DOHH2 (cell line): ENCODE measurements around the gene TGM1.
"Not testable (repeated sequence)": the region's sequence is repeated elsewhere in the genome, so short reads cannot be mapped to it uniquely, and the experiment has no call there.

ENCODE experiments used
- H3F3A ChIP-seq: fragments of 200-600 bp; sonication (generic), shearing (Covaris generic); 2 replicates; pipeline ENCODE4 v1.6.0; 2016; ENCODE audit warnings: antibody characterized with exemption, mild to moderate bottlenecking; ENCODE audit not compliant: control insufficient read depth, insufficient read depth
- H3K27ac ChIP-seq: fragments of 200-600 bp; sonication (generic); 2 replicates; pipeline ENCODE4 v1.5.1; 2014; ENCODE audit warnings: low read depth, mild to moderate bottlenecking, low read length, moderate library complexity
- H3K27me3 ChIP-seq: fragments of 200-600 bp; sonication (generic); 2 replicates; pipeline ENCODE4 v1.6.1; 2014; ENCODE audit warnings: mild to moderate bottlenecking, low read length, mixed read lengths; ENCODE audit not compliant: control insufficient read depth
- H3K36me3 ChIP-seq: fragments of 200-600 bp; sonication (generic); 2 replicates; pipeline ENCODE4 v1.6.1; 2014; ENCODE audit warnings: mild to moderate bottlenecking, low read length, moderate library complexity, mixed read lengths; ENCODE audit not compliant: control insufficient read depth
- H3K4me1 ChIP-seq: fragments of 200-600 bp; sonication (generic); 2 replicates; pipeline ENCODE4 v1.6.1; 2014; ENCODE audit warnings: mild to moderate bottlenecking, low read length, mixed read lengths; ENCODE audit not compliant: control insufficient read depth
- H3K4me2 ChIP-seq: fragments of 200-600 bp; sonication (generic); 2 replicates; pipeline ENCODE4 v1.6.0; 2014; ENCODE audit warnings: mild to moderate bottlenecking, low read length, moderate library complexity
- H3K4me3 ChIP-seq: fragments of 200-600 bp; sonication (generic); 2 replicates; pipeline ENCODE4 v1.5.1; 2014; ENCODE audit warnings: mild to moderate bottlenecking, low read length, mixed read lengths
- H3K79me2 ChIP-seq: fragments of 200-600 bp; sonication (generic); 2 replicates; pipeline ENCODE4 v1.6.1; 2014; ENCODE audit warnings: mild to moderate bottlenecking, low read length, mixed read lengths; ENCODE audit not compliant: control insufficient read depth
- H3K9me2 ChIP-seq: fragments of 200-600 bp; sonication (generic); replicated peaks from 2 replicates; pipeline ENCODE4 v1.6.1; 2014; ENCODE audit warnings: mild to moderate bottlenecking, low read length, mixed read lengths; ENCODE audit not compliant: control insufficient read depth
- H3K9me3 ChIP-seq: fragments of 200-600 bp; sonication (generic); 2 replicates; pipeline ENCODE4 v1.6.1; 2014; ENCODE audit warnings: antibody characterized with exemption, low read length, mixed read lengths; ENCODE audit not compliant: control insufficient read depth, insufficient read depth
- H4K20me1 ChIP-seq: fragments of 200-600 bp; sonication (generic); 2 replicates; pipeline ENCODE4 v1.6.0; 2014; ENCODE audit warnings: low read depth, mild to moderate bottlenecking, antibody characterized with exemption, low read length, moderate library complexity; ENCODE audit not compliant: control insufficient read depth, insufficient read depth
- EZH2phosphoT487 ChIP-seq: fragments of 200-600 bp; sonication (generic); IDR thresholded peaks from 2 replicates; pipeline ENCODE4 v1.6.1; 2017; ENCODE audit warnings: borderline replicate concordance, mild to moderate bottlenecking, antibody characterized with exemption, low read length, moderate library complexity, mixed read lengths
- TF ChIP-seq, protein P1 (sequence below): fragments of 200-600 bp; sonication (generic); IDR thresholded peaks from one replicate; pipeline ENCODE4 v1.5.1; 2014; ENCODE audit warnings: antibody characterized with exemption, mild to moderate bottlenecking, low read depth, low read length; ENCODE audit not compliant: poor library complexity, severe bottlenecking

TGM1 gene

GRCh38 chr14:24204163-24205146 lies 58.5 kb downstream of the TGM1 start:
- H3K4me3 ChIP-seq = no peak overlapping the region
- no peaks in the 10 kb centered on the region for H3K27me3 ChIP-seq
- H3K4me2 ChIP-seq = no peak overlapping the region
- H3F3A ChIP-seq = 0 out of 2 replicates have a peak, but pooled peaks cover 6% of the 10 kb centered on the region
- H4K20me1 ChIP-seq = no peaks in the 10 kb centered on the region
- H3K79me2 ChIP-seq = peaks cover 6% of the 10 kb centered on the region; the same call in 1 of the 2 replicates
- H3K36me3 ChIP-seq = peaks cover 75% of the 10 kb centered on the region
- H3K9me2 ChIP-seq = no peaks in the 10 kb centered on the region
- peaks cover 8% of the 10 kb centered on the region; the same call in 1 of the 2 replicates for H3K9me3 ChIP-seq
- H3K4me1 ChIP-seq = no peaks in the 10 kb centered on the region
- TF ChIP-seq, protein P1, sequence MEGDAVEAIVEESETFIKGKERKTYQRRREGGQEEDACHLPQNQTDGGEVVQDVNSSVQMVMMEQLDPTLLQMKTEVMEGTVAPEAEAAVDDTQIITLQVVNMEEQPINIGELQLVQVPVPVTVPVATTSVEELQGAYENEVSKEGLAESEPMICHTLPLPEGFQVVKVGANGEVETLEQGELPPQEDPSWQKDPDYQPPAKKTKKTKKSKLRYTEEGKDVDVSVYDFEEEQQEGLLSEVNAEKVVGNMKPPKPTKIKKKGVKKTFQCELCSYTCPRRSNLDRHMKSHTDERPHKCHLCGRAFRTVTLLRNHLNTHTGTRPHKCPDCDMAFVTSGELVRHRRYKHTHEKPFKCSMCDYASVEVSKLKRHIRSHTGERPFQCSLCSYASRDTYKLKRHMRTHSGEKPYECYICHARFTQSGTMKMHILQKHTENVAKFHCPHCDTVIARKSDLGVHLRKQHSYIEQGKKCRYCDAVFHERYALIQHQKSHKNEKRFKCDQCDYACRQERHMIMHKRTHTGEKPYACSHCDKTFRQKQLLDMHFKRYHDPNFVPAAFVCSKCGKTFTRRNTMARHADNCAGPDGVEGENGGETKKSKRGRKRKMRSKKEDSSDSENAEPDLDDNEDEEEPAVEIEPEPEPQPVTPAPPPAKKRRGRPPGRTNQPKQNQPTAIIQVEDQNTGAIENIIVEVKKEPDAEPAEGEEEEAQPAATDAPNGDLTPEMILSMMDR = no peak
- TF ChIP-seq EZH2phosphoT487 = no peak
- H3K27ac ChIP-seq = no peak overlapping the region

DNA sequence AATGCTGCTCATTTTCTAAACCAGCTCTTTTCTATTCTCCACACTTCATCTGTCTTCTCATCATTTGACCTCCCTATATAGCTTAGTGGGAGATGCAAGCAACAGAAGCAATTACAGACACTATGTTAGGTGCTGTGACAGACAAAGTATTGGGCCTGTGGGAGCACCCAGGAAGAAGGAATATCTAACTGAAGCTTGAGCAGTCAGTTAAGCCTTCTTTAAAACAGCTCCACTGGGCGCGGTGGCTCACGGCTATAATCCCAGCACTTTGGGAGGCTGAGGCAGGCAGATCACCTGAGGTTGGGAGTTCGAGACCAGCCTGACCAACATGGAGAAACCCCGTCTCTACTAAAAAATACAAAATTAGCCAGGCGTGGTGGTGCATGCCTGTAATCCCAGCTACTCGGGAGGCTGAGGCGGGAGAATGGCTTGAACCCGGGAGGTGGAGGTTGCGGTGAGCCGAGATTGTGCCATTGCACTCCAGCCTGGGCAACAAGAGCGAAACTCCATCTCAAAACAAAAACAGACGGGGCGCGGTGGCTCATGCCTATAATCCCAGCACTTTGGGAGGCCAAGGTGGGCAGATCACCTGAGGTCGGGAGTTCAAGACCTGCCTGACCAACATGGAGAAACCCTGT lies 59.6 kb downstream of the TGM1 start:
- not testable (repeated sequence) for H3K4me2 ChIP-seq, H4K20me1 ChIP-seq, H3K27me3 ChIP-seq, H3K4me1 ChIP-seq, H3K9me3 ChIP-seq, H3F3A ChIP-seq, H3K27ac ChIP-seq, H3K4me3 ChIP-seq, H3K9me2 ChIP-seq
- peaks cover 69% of the 10 kb centered on the region for H3K36me3 ChIP-seq
- H3K79me2 ChIP-seq = peaks cover 15% of the 10 kb centered on the region

DNA sequence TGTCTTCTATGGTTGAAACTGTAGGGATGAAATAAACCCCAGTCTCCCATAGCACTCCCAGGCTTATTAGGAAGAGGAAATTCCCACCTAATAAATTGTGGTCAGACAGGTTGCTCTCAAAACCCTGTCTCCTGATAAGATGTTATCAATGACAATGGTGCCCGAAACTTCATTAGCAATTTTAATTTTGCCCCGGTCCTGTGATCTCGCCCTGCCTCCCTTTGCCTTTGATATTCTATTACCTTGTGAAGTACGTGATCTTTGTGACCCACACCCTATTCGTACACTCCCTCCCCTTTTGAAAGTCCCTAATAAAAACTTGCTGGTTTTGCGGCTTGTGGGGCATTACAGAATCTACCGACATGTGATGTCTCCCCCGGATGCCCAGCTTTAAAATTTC lies 60.4 kb downstream of the TGM1 start:
- not testable (repeated sequence) for H3K9me3 ChIP-seq, H3K4me1 ChIP-seq, H4K20me1 ChIP-seq, H3K4me3 ChIP-seq, H3F3A ChIP-seq, H3K27me3 ChIP-seq, H3K4me2 ChIP-seq, H3K27ac ChIP-seq, H3K9me2 ChIP-seq
- H3K79me2 ChIP-seq = peaks cover 17% of the 10 kb centered on the region
- peaks cover 61% of the 10 kb centered on the region for H3K36me3 ChIP-seq
